Measurements from ENCODE around the gene UBL4B.

The UBL4B gene

GRCh38 chr1:110070282-110070669 lies 42.0 kb upstream of the UBL4B start:
- TF ChIP-seq EZH2 (IDR thresholded peaks at IDR 0.05; ENCODE audit: borderline replicate concordance, low read length) (no peak), CTCF (IDR thresholded peaks at IDR 0.05; ENCODE audit: low read length) (no peak)
- Histone ChIP-seq H3K4me3 (ENCODE audit: low read depth, low read length, poor library complexity, severe bottlenecking) (no peak overlapping the region), H3K9me3 (ENCODE audit: low read length) (no peaks in the 10 kb centered on the region), H2AFZ (ENCODE audit: low read length) (no peak overlapping the region), H3K4me2 (ENCODE audit: low read length) (no peak overlapping the region), H3K9me2 (ENCODE audit: low read depth, low read length) (no peaks in the 10 kb centered on the region), H3K36me3 (ENCODE audit: insufficient read depth, low read length) (no peaks in the 10 kb centered on the region), H3K27ac (ENCODE audit: low read depth, low read length, poor library complexity, severe bottlenecking) (no peak overlapping the region), H3K79me2 (ENCODE audit: insufficient read depth, low read length) (no peaks in the 10 kb centered on the region), H4K20me1 (ENCODE audit: insufficient read depth, low read length) (no peaks in the 10 kb centered on the region), H3K4me1 (ENCODE audit: insufficient read depth, low read length, severe bottlenecking) (no peaks in the 10 kb centered on the region), H3K9ac (ENCODE audit: low read length) (no peak overlapping the region), H3K27me3 (ENCODE audit: insufficient read depth, low read length) (peaks cover 3% of the 10 kb centered on the region; the same call in 1 of the 2 replicates), H3F3A (ENCODE audit: insufficient read depth, low read length) (no peaks in the 10 kb centered on the region)

GRCh38 chr1:110070671-110071242 lies 41.5 kb upstream of the UBL4B start, which contains the start of gene ALX3:
Gene ALX3 (minus strand): TSS chr1:110070672. CDS start chr1:110070612, 60 bp downstream.
- Histone ChIP-seq H3K79me2 (ENCODE audit: insufficient read depth, low read length) (no peaks in the 10 kb centered on the region), H3K27me3 (ENCODE audit: insufficient read depth, low read length) (peaks cover 3% of the 10 kb centered on the region; the same call in 1 of the 2 replicates), H3F3A (ENCODE audit: insufficient read depth, low read length) (no peaks in the 10 kb centered on the region), H4K20me1 (ENCODE audit: insufficient read depth, low read length) (no peaks in the 10 kb centered on the region), H2AFZ (ENCODE audit: low read length) (no peak within 1 kb of the TSS), H3K4me3 (ENCODE audit: low read depth, low read length, poor library complexity, severe bottlenecking) (no peak within 1 kb of the TSS), H3K9me2 (ENCODE audit: low read depth, low read length) (no peaks in the 10 kb centered on the region), H3K36me3 (ENCODE audit: insufficient read depth, low read length) (no peaks in the 10 kb centered on the region), H3K4me1 (ENCODE audit: insufficient read depth, low read length, severe bottlenecking) (no peaks in the 10 kb centered on the region), H3K9me3 (ENCODE audit: low read length) (no peaks in the 10 kb centered on the region), H3K4me2 (ENCODE audit: low read length) (no peak within 1 kb of the TSS), H3K27ac (ENCODE audit: low read depth, low read length, poor library complexity, severe bottlenecking) (no peak within 1 kb of the TSS), H3K9ac (ENCODE audit: low read length) (no peak within 1 kb of the TSS)
- no peak for TF ChIP-seq EZH2 (IDR thresholded peaks at IDR 0.05; ENCODE audit: borderline replicate concordance, low read length)
- no peak for TF ChIP-seq CTCF (IDR thresholded peaks at IDR 0.05; ENCODE audit: low read length)

GRCh38 chr1:110074166-110074565 lies 38.1 kb upstream of the UBL4B start:
- Histone ChIP-seq H2AFZ (ENCODE audit: low read length) (no peak overlapping the region), H4K20me1 (ENCODE audit: insufficient read depth, low read length) (no peaks in the 10 kb centered on the region), H3K27me3 (ENCODE audit: insufficient read depth, low read length) (0 out of 2 replicates have a peak, but pooled peaks cover 3% of the 10 kb centered on the region), H3K9me2 (ENCODE audit: low read depth, low read length) (no peaks in the 10 kb centered on the region), H3K9me3 (ENCODE audit: low read length) (no peaks in the 10 kb centered on the region), H3K9ac (ENCODE audit: low read length) (no peak overlapping the region), H3K79me2 (ENCODE audit: insufficient read depth, low read length) (no peaks in the 10 kb centered on the region), H3K27ac (ENCODE audit: low read depth, low read length, poor library complexity, severe bottlenecking) (no peak overlapping the region), H3K4me3 (ENCODE audit: low read depth, low read length, poor library complexity, severe bottlenecking) (no peak overlapping the region), H3K36me3 (ENCODE audit: insufficient read depth, low read length) (no peaks in the 10 kb centered on the region), H3K4me2 (ENCODE audit: low read length) (no peak overlapping the region), H3K4me1 (ENCODE audit: insufficient read depth, low read length, severe bottlenecking) (no peaks in the 10 kb centered on the region), H3F3A (ENCODE audit: insufficient read depth, low read length) (no peaks in the 10 kb centered on the region)
- TF ChIP-seq EZH2 (IDR thresholded peaks at IDR 0.05; ENCODE audit: borderline replicate concordance, low read length) (no peak), CTCF (IDR thresholded peaks at IDR 0.05; ENCODE audit: low read length) (no peak)

Data from OCI-LY1 (cell line).